ENCODE measurements around the gene SOX30.

- TF ChIP-seq CTCF (IDR thresholded peaks at IDR 0.05) (no peak), POLR2A (IDR thresholded peaks at IDR 0.05) (no peak)
These were observed 34.0 kb downstream of the SOX30 start for GRCh38 chr5:157618191-157618765.

All from body of pancreas (tissue), 4 donors.